Natural killer cell (primary cell): Measurements from ENCODE around the gene CLDN11. TPM values are rescaled to one million over a fixed set of nuclear protein-coding genes. Genes with fewer than 3 reads are reported as not detected.

Source experiments
- ATAC-seq, 3 donors: fragments of 150-1000 bp in 2 of 3; fragments of 200-7000 bp in 1 of 3; cut with Tn5 transposase; 1 replicate in 1 of 3; 2 replicates in 2 of 3; pipeline ENCODE4 v1.10.0; 2021; ENCODE audit warnings: mild to moderate bottlenecking in 2 of 3, moderate library complexity in 2 of 3
- DNase-seq, 2 donors: peaks; one replicate each; pipeline versions ENCODE4 v3.0.0 to v3.0.0-alpha.2; 2013 to 2021; ENCODE audit warnings: mixed read lengths in 1 of 2
- H3K27ac ChIP-seq: one replicate; pipeline ENCODE4 v1.5.1; 2013; ENCODE audit warnings: mild to moderate bottlenecking, low read length
- H3K27me3 ChIP-seq: one replicate; pipeline ENCODE4 v1.6.1; 2013; ENCODE audit warnings: low read length; ENCODE audit not compliant: control insufficient read depth, insufficient read depth
- H3K36me3 ChIP-seq: one replicate; pipeline ENCODE4 v1.6.1; 2013; ENCODE audit warnings: low read length; ENCODE audit not compliant: control insufficient read depth, insufficient read depth
- H3K4me1 ChIP-seq: one replicate; pipeline ENCODE4 v1.6.1; 2013; ENCODE audit warnings: low read length; ENCODE audit not compliant: control insufficient read depth, insufficient read depth
- H3K4me3 ChIP-seq: one replicate; pipeline ENCODE4 v1.5.1; 2013; ENCODE audit warnings: low read length
- H3K9me3 ChIP-seq: one replicate; pipeline ENCODE4 v1.6.1; 2013; ENCODE audit warnings: low read length; ENCODE audit not compliant: control insufficient read depth, insufficient read depth
- H3K27ac Mint-ChIP-seq, 2 donors: one replicate each; pipeline ENCODE4 v1.8.0; 2022; ENCODE audit warnings: mild to moderate bottlenecking in 2 of 2, mixed read lengths in 2 of 2, moderate library complexity in 1 of 2
- H3K27me3 Mint-ChIP-seq, 2 donors: one replicate each; pipeline ENCODE4 v1.8.0; 2022; ENCODE audit warnings: low read depth in 2 of 2, mixed read lengths in 2 of 2
- H3K36me3 Mint-ChIP-seq: one replicate; pipeline ENCODE4 v1.8.0; 2022; ENCODE audit warnings: mixed read lengths
- H3K4me1 Mint-ChIP-seq, 2 donors: one replicate each; pipeline ENCODE4 v1.8.0; 2022; ENCODE audit warnings: mixed read lengths in 2 of 2
- H3K4me3 Mint-ChIP-seq: one replicate; pipeline ENCODE4 v1.8.0; 2022; ENCODE audit warnings: mild to moderate bottlenecking, moderate library complexity, mixed read lengths
- H3K9me3 Mint-ChIP-seq, 2 donors: one replicate each; pipeline ENCODE4 v1.8.0; 2022; ENCODE audit warnings: mixed read lengths in 2 of 2
- WGBS: methylation state at CpG from one replicate; pipeline ENCODE4 v1.1.7; 2013; ENCODE audit warnings: missing lambda C conversion rate; ENCODE audit not compliant: insufficient coverage; 5-methylcytosine and 5-hydroxymethylcytosine counted together
- intact Hi-C: fragments of 100-400 bp; cut with micrococcal nuclease; formaldehyde crosslinking; loops from one replicate; pipeline ENCODE4 v1.14.2; 2022
- total RNA-seq, 4 donors: library from RNA; stranded (reverse); fragments of 120-200 nt in 1 of 4; gene quantifications; one replicate each; pipeline versions ENCODE4 v1.2.3 to v1.2.4, GENCODE V29; 2013 to 2022
- TF ChIP-seq, protein P1 (sequence below): fragments of 200-600 bp; IDR thresholded peaks from one replicate; pipeline ENCODE4 v1.8.0; 2022; ENCODE audit warnings: antibody characterized with exemption

CLDN11 gene
- total RNA-seq, 3 donors from 2014 or later (not counting 1 experiment from before 2014, with no cell fraction given) = 0.39 TPM; not detected in 2

DNA sequence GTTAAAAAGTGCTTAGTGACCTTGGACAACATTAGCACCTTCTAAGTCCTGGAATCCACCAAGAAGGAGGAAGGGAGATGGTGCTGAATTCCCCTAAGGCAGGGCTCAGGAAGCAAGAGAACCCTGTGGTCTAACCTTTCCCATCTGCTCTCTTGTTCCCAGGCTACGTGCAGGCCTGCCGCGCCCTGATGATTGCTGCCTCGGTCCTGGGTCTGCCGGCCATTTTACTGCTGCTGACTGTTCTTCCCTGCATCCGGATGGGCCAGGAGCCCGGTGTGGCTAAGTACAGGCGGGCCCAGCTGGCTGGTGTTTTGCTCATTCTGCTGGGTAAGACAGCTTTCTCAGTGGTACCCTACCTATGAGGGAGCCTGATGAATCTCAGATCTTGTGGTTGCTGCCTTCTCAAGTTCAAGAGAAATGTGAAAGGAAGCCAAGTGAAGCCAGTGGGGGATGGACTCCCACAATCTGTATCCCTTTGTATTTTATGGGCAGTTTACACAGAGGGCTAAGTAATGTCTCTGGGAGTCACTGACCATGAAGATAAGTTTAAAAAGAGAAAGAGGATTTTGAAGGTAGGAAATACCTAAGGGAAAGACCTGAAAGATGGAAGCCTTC is 4.4 kb downstream of the CLDN11 start:
- ATAC-seq (no peak), DNase-seq (no peak)
- Histone ChIP-seq H3K4me1 (peaks cover 14% of the 10 kb centered on the region), H3K4me3 (no peak overlapping the region), H3K27me3 (peaks cover 15% of the 10 kb centered on the region), H3K36me3 (no peaks in the 10 kb centered on the region), H3K9me3 (no peaks in the 10 kb centered on the region), H3K27ac (no peak overlapping the region)
- H3K9me3 Mint-ChIP-seq = no peaks in the 10 kb centered on the region
- intact Hi-C loops = no loop called here
- TF ChIP-seq, protein P1, sequence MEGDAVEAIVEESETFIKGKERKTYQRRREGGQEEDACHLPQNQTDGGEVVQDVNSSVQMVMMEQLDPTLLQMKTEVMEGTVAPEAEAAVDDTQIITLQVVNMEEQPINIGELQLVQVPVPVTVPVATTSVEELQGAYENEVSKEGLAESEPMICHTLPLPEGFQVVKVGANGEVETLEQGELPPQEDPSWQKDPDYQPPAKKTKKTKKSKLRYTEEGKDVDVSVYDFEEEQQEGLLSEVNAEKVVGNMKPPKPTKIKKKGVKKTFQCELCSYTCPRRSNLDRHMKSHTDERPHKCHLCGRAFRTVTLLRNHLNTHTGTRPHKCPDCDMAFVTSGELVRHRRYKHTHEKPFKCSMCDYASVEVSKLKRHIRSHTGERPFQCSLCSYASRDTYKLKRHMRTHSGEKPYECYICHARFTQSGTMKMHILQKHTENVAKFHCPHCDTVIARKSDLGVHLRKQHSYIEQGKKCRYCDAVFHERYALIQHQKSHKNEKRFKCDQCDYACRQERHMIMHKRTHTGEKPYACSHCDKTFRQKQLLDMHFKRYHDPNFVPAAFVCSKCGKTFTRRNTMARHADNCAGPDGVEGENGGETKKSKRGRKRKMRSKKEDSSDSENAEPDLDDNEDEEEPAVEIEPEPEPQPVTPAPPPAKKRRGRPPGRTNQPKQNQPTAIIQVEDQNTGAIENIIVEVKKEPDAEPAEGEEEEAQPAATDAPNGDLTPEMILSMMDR = no peak
- peaks cover 12 to 19% of the 10 kb centered on the region in 2 donors for H3K4me1 Mint-ChIP-seq
- H3K36me3 Mint-ChIP-seq = no peaks in the 10 kb centered on the region
- peaks cover 18 to 24% of the 10 kb centered on the region in 2 donors for H3K27me3 Mint-ChIP-seq
- H3K4me3 Mint-ChIP-seq = no peak overlapping the region
- WGBS = 93% methylated on average over 8 of the region's 8 CpGs
- H3K27ac Mint-ChIP-seq = no peak overlapping the region

DNA sequence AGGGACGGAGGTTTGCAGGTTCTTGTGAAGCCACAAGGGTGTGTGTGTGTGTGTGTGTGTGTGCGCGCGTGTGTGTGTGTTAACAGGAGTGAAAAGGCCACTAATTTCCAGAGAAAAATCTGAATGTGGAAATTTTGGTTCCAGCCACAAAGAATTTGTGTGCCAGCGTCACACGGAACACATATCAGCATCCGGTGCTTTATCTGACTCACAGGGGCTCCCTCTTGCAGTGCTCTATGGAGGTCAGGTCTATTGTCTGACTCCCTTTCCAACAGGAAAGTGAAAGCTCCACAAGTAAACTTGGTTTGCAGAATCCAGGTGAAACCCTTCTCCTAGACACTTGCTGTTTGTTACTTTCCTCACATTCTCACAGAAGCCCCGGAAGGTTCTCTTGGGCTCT is 6.2 kb downstream of the CLDN11 start:
- Mint-ChIP-seq H3K27me3 (peaks cover 11 to 26% of the 10 kb centered on the region in 2 donors), H3K27ac (no peak overlapping the region), H3K9me3 (no peaks in the 10 kb centered on the region), H3K4me1 (peaks cover 16 to 25% of the 10 kb centered on the region in 2 donors), H3K36me3 (no peaks in the 10 kb centered on the region), H3K4me3 (no peak overlapping the region)
- DNase-seq (no peak), ATAC-seq (no peak)
- H3K36me3 ChIP-seq = no peaks in the 10 kb centered on the region
- peaks cover 5% of the 10 kb centered on the region for H3K27me3 ChIP-seq
- intact Hi-C loops = no loop called here
- TF ChIP-seq, protein P1 = no peak
- WGBS = 82% methylated on average over 7 of the region's 8 CpGs
- H3K4me3 ChIP-seq = no peak overlapping the region
- H3K4me1 ChIP-seq = no peaks in the 10 kb centered on the region
- H3K9me3 ChIP-seq = no peaks in the 10 kb centered on the region
- no peak overlapping the region for H3K27ac ChIP-seq

DNA sequence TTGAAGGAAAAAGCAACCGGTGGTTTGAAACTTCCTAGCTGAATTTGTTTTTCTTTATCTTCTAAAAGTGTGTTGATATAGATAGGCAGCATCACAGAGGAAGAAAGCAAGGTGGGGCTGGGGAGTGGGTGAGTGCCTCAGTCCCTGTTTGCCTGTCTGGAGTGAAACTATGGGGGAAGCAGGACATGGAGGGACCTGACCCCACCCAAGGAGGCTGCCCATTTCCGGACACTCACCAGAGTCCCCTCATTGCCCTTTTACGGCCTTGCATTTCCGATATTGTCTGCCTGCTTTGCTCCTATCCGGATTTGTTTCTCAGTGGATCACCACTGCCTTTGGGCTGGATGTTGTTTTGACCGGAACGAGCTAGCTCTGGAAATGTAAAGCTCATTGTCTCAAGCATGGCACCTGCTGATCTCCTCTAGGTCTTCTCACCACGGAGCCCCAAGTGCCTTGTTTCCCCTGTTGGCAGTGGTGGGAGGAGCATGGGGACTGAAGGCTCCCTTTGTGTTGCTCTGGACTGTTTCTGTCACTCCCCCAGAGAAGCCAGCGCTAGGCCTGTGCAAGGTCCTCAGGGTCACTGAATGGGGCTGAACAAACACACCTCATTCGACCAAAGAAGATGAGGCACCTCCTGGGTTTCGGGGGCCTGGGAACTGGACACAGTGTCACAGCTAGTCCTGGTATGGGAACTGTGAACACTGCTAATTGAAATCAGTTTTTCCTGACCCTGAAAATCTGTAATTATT is 7.0 kb downstream of the CLDN11 start:
- no peaks in the 10 kb centered on the region for H3K36me3 Mint-ChIP-seq
- intact Hi-C loops = no loop called here
- TF ChIP-seq, protein P1 = no peak
- H3K9me3 Mint-ChIP-seq = no peaks in the 10 kb centered on the region
- WGBS = 80% methylated on average over 11 of the region's 11 CpGs
- Histone ChIP-seq H3K27me3 (no peaks in the 10 kb centered on the region), H3K36me3 (no peaks in the 10 kb centered on the region), H3K27ac (no peak overlapping the region), H3K9me3 (no peaks in the 10 kb centered on the region), H3K4me3 (no peak overlapping the region), H3K4me1 (no peaks in the 10 kb centered on the region)
- no peak overlapping the region for H3K27ac Mint-ChIP-seq
- H3K27me3 Mint-ChIP-seq = peaks cover 6 to 19% of the 10 kb centered on the region in 2 donors
- no peak overlapping the region for H3K4me3 Mint-ChIP-seq
- no peak for ATAC-seq
- H3K4me1 Mint-ChIP-seq = peaks cover 10 to 19% of the 10 kb centered on the region in 2 donors
- no peak for DNase-seq
